ENCODE data around the gene RHBDD3.
A peak's percentile ranks its signal among the peaks of the same experiment; 100 is the strongest.

The RHBDD3 gene

DNA sequence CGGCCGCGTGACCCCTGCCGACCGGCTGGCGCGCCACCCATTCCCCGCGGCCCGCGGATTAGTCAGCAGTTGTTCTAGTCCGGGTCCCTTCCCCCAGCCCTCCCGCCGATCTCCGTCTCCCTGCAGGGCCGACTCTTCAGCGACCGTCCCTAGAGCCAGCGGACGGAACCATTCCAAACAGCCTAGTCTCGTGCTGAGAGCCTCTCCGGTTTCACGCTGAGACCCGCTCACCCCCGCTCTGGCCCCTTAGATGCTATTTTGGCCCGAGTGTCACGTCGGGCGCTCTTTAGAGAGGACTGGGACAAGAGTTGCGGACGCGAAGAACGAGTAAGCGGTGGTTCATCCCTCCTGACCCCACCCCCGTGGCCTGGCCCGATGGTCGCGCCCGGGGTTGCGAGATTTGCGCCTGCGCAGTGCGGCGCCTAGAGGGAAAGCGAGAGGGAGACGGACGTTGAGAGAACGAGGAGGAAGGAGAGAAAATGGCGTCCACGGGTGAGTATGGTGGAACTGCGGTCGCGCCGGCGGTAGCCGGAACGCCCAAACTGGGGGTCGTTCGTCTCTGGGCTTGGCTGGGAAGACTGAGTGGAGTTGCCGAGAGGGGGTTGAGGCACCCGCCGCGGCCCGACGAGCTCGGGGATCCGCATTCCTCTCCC, at the start of gene RHBDD3, which contains the start of gene EWSR1:
TSS of gene RHBDD3 (minus strand) at position 124 of the 653 bp plus-strand sequence. CDS start 2,355 bp downstream, outside the sequence.
TSS of gene EWSR1 (plus strand) at position 411 of the 653 bp plus-strand sequence. CDS start at position 480, 69 bp downstream.
- DNase-seq: peak; percentile 90

DNA sequence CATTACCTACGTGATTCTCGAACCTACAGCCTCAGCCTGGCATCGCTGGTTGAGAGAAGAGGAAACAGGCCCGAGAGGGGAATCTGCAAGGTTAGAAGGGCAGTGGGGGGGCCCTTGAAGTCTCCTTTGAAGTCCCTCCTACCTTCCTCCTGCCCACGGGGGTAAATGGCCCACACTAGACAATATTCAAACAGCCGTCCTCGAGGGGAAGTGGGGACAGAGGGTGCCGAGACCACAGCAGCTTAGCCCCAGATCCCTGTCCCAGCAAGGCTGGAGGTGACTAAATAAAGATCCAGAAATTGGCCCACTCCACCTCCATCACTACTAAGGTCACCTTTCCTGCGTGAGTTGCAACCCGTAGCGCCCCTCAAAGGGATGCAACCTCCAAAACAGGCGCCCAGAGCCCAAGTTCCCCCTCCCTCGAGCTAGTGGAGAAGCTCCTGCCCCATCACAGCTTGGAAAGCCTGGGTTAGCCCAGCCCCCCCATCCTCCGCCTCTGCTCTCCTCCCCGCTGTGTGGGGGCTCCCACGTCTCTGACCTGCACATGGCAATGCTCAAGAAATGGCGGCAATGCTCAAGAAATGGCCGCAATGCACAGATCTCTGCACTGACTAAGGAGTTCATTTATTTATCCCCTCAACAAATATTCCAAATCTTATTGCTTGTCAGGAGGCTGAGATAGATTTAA, 48.5 kb upstream of the RHBDD3 start:
- no peak for DNase-seq

DNA sequence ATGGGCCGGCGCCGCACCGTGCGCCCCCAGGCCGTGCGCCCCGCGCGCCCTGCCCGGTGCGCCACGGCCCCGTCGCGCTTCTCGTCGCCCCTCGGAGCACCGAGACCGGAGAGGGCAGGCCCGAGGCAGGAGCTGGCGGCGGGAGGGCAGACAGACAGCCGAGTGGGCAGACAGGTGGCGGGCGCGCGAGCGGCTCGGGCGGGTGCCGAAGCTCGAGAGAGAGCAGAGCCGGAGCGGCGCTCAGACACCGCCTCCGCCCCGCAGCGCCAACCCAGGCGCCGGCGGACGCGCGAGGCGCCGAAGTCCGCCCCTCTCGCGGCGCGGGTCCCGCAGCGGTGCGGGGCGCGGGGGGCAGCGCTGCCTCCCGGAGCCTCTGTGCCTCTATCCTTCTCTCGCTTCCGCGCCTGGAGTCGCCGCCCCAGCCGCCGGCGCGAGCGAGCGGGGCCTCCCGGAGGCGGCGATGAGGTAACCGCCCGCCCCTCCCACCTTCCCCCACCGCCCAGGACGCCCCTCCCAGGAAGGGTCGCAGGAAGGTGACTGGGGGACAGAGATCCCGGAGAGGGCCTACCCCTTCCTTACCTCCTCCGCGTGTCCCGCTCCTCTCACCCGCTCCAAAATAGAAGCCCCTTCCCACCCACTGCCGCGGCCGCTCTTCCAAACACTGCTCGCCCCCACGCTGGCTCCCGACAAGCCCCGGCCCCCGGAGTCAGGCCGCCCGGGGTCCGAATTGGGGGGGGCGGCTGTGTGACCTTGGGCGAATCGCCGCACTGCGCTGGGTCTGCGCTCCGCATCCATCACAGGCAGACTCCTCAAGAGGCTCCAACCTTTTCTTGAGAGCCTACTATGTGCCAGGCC, 47.7 kb upstream of the RHBDD3 start, which contains the start of gene RASL10A:
TSS of gene RASL10A (minus strand) at position 412 of the 855 bp plus-strand sequence. CDS start 451 bp downstream, outside the sequence.
- DNase-seq: no peak

DNA sequence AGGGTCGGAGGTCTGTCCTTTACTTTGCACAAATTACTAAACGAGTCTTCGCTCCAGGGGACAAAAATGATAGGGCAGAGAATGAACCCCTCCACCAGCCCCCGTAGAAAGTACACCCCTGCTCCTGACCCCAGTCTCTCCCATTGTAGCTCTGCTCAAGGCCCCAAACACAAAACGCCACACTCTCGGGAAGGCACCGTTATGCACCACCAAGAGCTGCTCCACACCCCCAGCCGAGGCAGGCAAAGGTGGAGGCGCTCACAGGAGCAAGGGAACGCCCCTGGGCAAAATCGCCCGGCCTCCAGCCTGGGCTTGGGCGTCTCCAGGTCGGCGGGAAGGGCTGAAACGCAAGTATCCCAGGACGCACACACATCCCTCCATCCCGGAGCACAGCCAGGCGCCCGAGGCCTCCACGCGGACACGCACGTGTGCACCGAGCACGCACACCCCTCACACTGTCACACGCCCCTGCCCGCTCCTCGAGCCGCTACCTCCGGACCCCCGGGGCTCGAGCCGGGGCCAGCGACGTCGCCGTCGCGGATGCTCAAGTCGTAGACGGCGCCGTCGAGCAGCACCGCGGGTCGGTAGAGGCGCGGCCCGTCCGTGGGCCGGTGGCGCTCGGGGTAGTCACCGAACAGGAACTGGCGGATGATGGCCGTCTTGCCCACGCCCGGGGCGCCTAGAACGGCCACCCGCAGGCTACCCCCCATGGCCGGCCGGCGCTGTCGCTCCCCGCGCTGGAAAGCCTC, 46.9 kb upstream of the RHBDD3 start:
- DNase-seq: no peak

GRCh38 chr22:29313576-29314466, 46.0 kb upstream of the RHBDD3 start:
- no peak for DNase-seq

GRCh38 chr22:29313126-29313575, 45.4 kb upstream of the RHBDD3 start:
- no peak for DNase-seq

DNA sequence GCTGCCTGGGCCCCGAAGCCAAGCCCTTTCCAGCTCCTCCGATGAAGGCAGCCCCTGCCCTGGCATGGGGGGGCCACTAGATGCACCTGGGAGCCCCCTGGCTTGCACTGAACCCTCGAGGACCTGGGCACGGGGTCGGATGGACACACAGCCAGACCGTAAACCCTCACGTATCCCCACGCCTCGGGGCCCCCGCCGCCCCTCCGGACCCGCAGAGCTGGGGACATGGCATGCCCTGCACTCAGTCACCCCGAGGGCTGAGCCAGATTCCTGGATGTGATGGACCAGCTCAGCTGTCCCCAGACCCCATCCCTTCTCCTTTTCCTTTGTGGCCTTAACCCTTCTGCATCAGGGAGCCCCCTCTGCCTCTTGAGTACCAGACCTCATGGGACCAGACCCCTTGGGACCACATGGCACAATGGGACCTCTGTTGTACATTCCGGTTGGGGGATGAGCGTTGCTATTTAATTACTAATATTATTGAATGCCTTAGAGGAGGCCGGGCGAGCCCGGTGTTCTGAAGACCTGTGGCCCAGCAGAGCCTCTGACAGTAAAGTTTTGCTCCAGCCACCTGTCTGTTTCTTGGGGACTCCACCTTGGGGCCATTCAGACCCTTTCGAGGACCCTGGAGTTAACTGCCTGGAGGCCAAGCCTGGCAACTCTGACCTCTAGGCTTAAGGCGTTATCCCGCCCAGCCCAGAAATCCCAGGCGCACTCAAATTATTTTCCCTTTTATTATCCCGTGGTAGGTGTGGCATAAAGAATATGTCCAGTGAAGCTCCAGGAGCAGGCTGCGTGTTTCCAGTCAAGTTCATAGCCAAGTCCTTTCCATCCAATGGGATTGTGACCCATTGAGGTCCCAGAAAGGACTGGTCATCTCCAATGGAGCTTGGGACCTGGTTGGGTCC, 44.7 kb upstream of the RHBDD3 start:
- no peak for DNase-seq

GRCh38 chr22:29311464-29312217, 43.9 kb upstream of the RHBDD3 start:
- DNase-seq: no peak

DNA sequence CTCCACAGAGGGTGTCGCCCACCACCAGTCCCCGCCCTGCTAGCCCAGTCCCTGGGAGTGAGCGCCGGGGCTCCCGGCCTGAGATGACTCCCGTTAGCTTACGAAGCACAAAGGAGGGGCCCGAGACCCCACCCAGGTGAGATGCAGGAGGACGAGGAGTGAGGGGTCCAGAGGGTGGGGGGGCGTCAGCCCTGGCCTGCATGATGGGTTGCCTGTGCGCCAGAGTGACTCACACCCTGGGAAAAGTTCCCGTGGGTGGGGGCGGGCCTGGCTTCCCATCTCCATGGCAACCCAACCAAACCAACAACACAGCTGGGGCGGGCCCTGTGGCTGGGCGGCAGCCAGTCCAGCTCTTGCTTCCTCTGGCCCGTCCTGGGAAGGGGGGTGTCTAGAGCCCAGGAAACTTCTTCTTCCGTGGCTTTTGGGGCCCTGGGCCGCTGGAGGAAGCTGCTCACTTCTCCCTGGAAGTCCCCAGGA, 43.1 kb upstream of the RHBDD3 start:
- DNase-seq: no peak

- DNase-seq: no peak
Observed at GRCh38 chr22:29310065-29310862, 42.5 kb upstream of the RHBDD3 start.

DNA sequence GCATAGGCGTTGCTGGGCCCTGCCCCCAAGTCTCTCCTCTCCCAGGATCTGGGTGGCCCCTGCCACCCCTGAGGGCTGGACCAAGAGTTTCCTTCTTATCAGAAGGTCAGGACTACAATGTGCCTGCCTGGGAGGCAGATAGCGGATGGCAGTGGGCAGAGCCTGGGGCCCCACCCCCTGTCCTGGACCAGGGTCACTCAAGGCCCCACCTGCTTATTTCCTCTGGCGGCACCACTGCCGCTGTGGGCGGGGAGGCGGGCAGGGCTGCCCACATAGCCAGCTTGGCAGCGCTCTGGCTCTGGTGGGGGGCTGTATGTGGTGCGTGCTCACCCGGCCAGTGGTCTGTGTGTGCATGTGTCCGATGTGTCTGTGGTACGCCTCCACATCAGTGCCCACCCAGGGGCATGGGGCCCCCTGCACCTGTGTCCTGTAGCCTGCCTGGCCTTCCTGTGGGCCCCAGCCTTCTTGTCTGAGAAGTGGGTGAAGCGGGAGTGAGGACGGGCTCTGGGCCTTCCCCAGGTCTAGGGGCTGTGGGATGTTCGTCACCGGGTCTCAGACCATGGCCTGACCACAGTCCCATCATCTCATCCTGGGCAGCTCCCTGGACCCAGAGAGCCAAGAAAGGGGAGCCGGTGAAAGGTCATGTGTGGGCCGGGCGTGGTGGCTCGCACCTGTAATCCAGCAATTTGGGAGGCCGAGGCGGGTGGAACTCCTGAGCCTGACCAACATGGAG, 41.7 kb upstream of the RHBDD3 start:
- no peak for DNase-seq

GRCh38 chr22:29308791-29309262, 41.0 kb upstream of the RHBDD3 start:
- DNase-seq: no peak

DNA sequence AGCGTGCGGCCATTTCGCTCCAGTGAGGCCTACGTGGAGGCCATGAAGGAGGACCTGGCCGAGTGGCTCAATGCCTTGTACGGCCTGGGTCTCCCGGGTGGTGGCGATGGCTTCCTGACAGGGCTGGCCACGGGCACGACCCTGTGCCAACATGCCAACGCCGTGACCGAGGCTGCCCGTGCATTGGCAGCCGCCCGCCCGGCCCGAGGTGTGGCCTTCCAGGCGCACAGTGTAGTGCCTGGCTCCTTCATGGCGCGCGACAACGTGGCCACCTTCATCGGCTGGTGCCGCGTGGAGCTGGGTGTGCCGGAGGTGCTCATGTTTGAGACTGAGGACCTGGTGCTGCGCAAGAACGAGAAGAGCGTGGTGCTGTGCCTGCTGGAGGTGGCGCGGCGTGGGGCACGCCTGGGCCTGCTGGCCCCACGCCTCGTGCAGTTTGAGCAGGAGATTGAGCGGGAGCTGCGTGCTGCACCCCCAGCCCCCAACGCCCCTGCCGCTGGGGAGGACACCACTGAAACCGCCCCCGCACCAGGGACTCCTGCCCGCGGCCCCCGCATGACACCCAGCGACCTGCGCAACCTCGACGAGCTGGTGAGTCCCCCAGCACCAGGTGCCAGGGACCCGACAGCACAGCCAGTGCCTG, 40.5 kb upstream of the RHBDD3 start:
- DNase-seq: no peak

- no peak for DNase-seq
Observed at GRCh38 chr22:29307596-29308147, 39.9 kb upstream of the RHBDD3 start.

- no peak for DNase-seq
Observed at GRCh38 chr22:29306835-29307595, 39.2 kb upstream of the RHBDD3 start.

Data from SHP77 treated with DMSO at 0.1 percent for 48 hours (cell line).